Measurements from ENCODE around the gene CDKL2. TPM values are rescaled to one million over a fixed set of nuclear protein-coding genes. Genes with fewer than 3 reads are reported as not detected.

Gene CDKL2
- total RNA-seq, 2 donors from 2014 or later: 0.37 to 1.3 TPM

DNA sequence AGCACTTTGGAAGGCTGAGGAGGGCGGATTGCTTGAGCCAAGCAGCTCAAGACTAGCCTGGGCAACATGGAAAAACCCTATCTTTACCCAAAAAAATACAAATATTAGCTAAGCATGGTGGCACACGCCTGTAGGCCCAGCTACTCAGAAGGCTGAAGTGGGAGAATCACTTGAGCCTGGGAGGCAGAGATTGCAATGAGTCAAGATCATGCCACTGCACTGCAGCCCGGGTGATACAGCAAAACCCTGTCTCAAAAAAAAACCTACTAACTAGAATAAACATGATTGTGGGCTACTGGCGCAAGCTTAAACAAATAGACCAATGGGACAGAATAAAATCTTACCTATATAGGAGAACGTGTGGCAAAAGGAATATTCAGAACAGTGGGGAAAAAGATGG is 7.3 kb downstream of the CDKL2 start:
- no peak overlapping the region for H3K4me3 ChIP-seq (ENCODE audit: low read length)
- Mint-ChIP-seq H3K36me3 (ENCODE audit: low read depth) (no peaks in the 10 kb centered on the region), H3K4me3 (no peak overlapping the region), H3K4me1 (no peaks in the 10 kb centered on the region), H3K27me3 (ENCODE audit: insufficient read depth) (no peaks in the 10 kb centered on the region), H3K27ac (no peak overlapping the region), H3K9me3 (no peaks in the 10 kb centered on the region)
- H3K27ac ChIP-seq (ENCODE audit: low read depth, low read length): no peak overlapping the region
- H3K9ac ChIP-seq (ENCODE audit: extremely low read depth, low read length, poor library complexity, severe bottlenecking): no peak overlapping the region
- H3K36me3 ChIP-seq (ENCODE audit: control insufficient read depth, insufficient read depth, low read length): no peaks in the 10 kb centered on the region
- no peak for DNase-seq
- H3K27me3 ChIP-seq (ENCODE audit: control insufficient read depth, insufficient read depth, low read length, poor library complexity, severe bottlenecking): no peaks in the 10 kb centered on the region
- TF ChIP-seq, protein P1, sequence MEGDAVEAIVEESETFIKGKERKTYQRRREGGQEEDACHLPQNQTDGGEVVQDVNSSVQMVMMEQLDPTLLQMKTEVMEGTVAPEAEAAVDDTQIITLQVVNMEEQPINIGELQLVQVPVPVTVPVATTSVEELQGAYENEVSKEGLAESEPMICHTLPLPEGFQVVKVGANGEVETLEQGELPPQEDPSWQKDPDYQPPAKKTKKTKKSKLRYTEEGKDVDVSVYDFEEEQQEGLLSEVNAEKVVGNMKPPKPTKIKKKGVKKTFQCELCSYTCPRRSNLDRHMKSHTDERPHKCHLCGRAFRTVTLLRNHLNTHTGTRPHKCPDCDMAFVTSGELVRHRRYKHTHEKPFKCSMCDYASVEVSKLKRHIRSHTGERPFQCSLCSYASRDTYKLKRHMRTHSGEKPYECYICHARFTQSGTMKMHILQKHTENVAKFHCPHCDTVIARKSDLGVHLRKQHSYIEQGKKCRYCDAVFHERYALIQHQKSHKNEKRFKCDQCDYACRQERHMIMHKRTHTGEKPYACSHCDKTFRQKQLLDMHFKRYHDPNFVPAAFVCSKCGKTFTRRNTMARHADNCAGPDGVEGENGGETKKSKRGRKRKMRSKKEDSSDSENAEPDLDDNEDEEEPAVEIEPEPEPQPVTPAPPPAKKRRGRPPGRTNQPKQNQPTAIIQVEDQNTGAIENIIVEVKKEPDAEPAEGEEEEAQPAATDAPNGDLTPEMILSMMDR (conservative IDR thresholded peaks at IDR 0.05): no peak
- no peaks in the 10 kb centered on the region for H3K4me1 ChIP-seq (ENCODE audit: control insufficient read depth, insufficient read depth, low read length)
- 91 to 100% methylated on average over 1 to 5 of the region's 5 CpGs for WGBS, 2 experiments (ENCODE audit: insufficient coverage in 1 of 2, insufficient read length in 1 of 2)
- no peaks in the 10 kb centered on the region for H3K9me3 ChIP-seq (ENCODE audit: control insufficient read depth, low read length)

DNA sequence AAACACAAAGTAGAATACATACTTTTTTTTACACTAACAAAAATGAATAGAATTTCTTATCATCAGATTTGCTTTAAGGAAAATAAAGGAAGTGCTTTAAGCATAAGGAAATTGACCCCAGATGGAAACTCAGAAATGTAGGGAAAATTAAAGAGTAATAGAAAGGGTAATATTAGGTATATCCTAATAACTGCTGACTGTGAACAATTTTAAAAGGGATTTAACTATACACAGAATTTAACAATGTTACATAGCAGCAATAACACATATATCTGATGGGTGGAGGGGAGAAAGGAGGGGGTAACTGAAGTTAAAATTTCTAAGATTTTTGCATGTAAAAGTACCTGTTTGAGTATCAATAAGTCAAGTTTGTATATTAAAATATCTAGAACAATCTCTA is 8.6 kb downstream of the CDKL2 start:
- Histone ChIP-seq H3K27me3 (ENCODE audit: control insufficient read depth, insufficient read depth, low read length, poor library complexity, severe bottlenecking) (no peaks in the 10 kb centered on the region), H3K27ac (ENCODE audit: low read depth, low read length) (no peak overlapping the region), H3K9me3 (ENCODE audit: control insufficient read depth, low read length) (no peaks in the 10 kb centered on the region), H3K4me3 (ENCODE audit: low read length) (no peak overlapping the region), H3K36me3 (ENCODE audit: control insufficient read depth, insufficient read depth, low read length) (no peaks in the 10 kb centered on the region), H3K4me1 (ENCODE audit: control insufficient read depth, insufficient read depth, low read length) (no peaks in the 10 kb centered on the region), H3K9ac (ENCODE audit: extremely low read depth, low read length, poor library complexity, severe bottlenecking) (no peak overlapping the region)
- TF ChIP-seq, protein P1 (conservative IDR thresholded peaks at IDR 0.05): no peak
- Mint-ChIP-seq H3K36me3 (ENCODE audit: low read depth) (no peaks in the 10 kb centered on the region), H3K4me1 (no peaks in the 10 kb centered on the region), H3K27ac (no peak overlapping the region), H3K4me3 (no peak overlapping the region), H3K27me3 (ENCODE audit: insufficient read depth) (no peaks in the 10 kb centered on the region), H3K9me3 (no peaks in the 10 kb centered on the region)
- DNase-seq: no peak

DNA sequence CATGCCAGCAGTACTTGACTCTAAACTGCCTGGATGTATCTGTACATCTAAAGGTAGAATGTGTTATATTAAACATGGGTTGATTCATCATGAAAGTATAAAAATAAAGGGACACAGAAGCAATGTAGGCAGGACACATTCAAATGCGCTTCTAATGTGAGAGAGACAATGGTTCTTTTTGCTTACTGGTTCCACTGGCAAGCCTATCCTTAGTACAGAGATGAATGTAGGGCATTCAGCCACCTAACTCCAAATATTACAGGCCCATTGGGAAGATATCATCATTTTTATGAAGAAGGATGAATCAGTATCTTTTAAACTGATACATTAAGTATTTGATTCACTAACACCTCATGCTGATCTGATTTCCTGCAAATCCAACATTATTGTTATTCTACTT is 18.0 kb downstream of the CDKL2 start:
- Mint-ChIP-seq H3K4me1 (no peaks in the 10 kb centered on the region), H3K27ac (no peak overlapping the region), H3K36me3 (ENCODE audit: low read depth) (no peaks in the 10 kb centered on the region), H3K27me3 (ENCODE audit: insufficient read depth) (no peaks in the 10 kb centered on the region), H3K9me3 (peaks cover 3% of the 10 kb centered on the region), H3K4me3 (no peak overlapping the region)
- Histone ChIP-seq H3K4me3 (ENCODE audit: low read length) (no peak overlapping the region), H3K9ac (ENCODE audit: extremely low read depth, low read length, poor library complexity, severe bottlenecking) (no peak overlapping the region), H3K27ac (ENCODE audit: low read depth, low read length) (no peak overlapping the region), H3K27me3 (ENCODE audit: control insufficient read depth, insufficient read depth, low read length, poor library complexity, severe bottlenecking) (no peaks in the 10 kb centered on the region), H3K4me1 (ENCODE audit: control insufficient read depth, insufficient read depth, low read length) (no peaks in the 10 kb centered on the region), H3K36me3 (ENCODE audit: control insufficient read depth, insufficient read depth, low read length) (no peaks in the 10 kb centered on the region), H3K9me3 (ENCODE audit: control insufficient read depth, low read length) (no peaks in the 10 kb centered on the region)
- DNase-seq: no peak
- TF ChIP-seq, protein P1 (conservative IDR thresholded peaks at IDR 0.05): no peak
- WGBS, 2 experiments (ENCODE audit: insufficient coverage in 1 of 2, insufficient read length in 1 of 2): 91 to 100% methylated on average over 1 of the region's 1 CpG

Data from endodermal cell (in vitro differentiated cells).